HL-60 (cell line): ENCODE results near the gene NR1H4.

Experiments
- DNase-seq, 2 experiments: peaks; one replicate each; pipeline ENCODE4 v3.0.0-alpha.2; 2010 to 2020; ENCODE audit warnings: low read depth in 1 of 2, low spot score in 1 of 2
- H3K27ac ChIP-seq: fragments of 250-450 bp; sonication (Bioruptor Pico); replicated peaks from 2 replicates; pipeline ENCODE4 v1.5.1; 2020; ENCODE audit warnings: mild to moderate bottlenecking, moderate library complexity
- H3K27me3 ChIP-seq: fragments of 250-450 bp; sonication (Bioruptor Pico); 2 replicates; pipeline ENCODE4 v1.5.1; 2021; ENCODE audit warnings: mild to moderate bottlenecking, moderate library complexity; ENCODE audit not compliant: insufficient read depth, poor library complexity, severe bottlenecking
- H3K4me3 ChIP-seq: replicated peaks from 2 replicates; pipeline ENCODE4 v1.5.1; 2011; ENCODE audit warnings: mild to moderate bottlenecking, control low read depth, low read length; ENCODE audit not compliant: insufficient read depth
- CTCF ChIP-seq: IDR thresholded peaks from one replicate; pipeline ENCODE4 v1.5.1; 2011; ENCODE audit warnings: low read length, control low read depth, inconsistent platforms; ENCODE audit not compliant: insufficient read depth
- GABPA ChIP-seq: IDR thresholded peaks from 2 replicates; pipeline ENCODE4 v1.6.1; 2012; ENCODE audit warnings: low read depth
- POLR2AphosphoS5 ChIP-seq: IDR thresholded peaks from 2 replicates; pipeline ENCODE4 v1.6.1; 2012; ENCODE audit warnings: low read depth
- REST ChIP-seq: IDR thresholded peaks from 2 replicates; pipeline ENCODE4 v1.6.1; 2012; ENCODE audit warnings: low read depth; ENCODE audit not compliant: insufficient replicate concordance
- SPI1 ChIP-seq: IDR thresholded peaks from 2 replicates; pipeline ENCODE4 v1.6.1; 2012; ENCODE audit warnings: low read depth, mild to moderate bottlenecking, borderline replicate concordance

NR1H4 gene

GRCh38 chr12:100433701-100434100 is 40.0 kb upstream of the NR1H4 start:
- no peak for DNase-seq
- Histone ChIP-seq H3K27ac (no peak overlapping the region), H3K27me3 (no peaks in the 10 kb centered on the region), H3K4me3 (no peak overlapping the region)
- TF ChIP-seq CTCF, result no peak
- no peak for TF ChIP-seq REST
- no peak for TF ChIP-seq GABPA

- H3K4me3 ChIP-seq, result no peak overlapping the region
- TF ChIP-seq REST, result no peak
- no peak for TF ChIP-seq POLR2AphosphoS5
- no peak for TF ChIP-seq GABPA
- TF ChIP-seq SPI1, result no peak
- no peak for TF ChIP-seq CTCF
- no peak for DNase-seq
- H3K27me3 ChIP-seq, result no peaks in the 10 kb centered on the region
- no peak overlapping the region for H3K27ac ChIP-seq
Observed at GRCh38 chr12:100434177-100434576, 39.5 kb upstream of the NR1H4 start.

GRCh38 chr12:100435957-100436356 is 37.7 kb upstream of the NR1H4 start:
- TF ChIP-seq SPI1 (no peak), CTCF (no peak), GABPA (no peak), REST (no peak), POLR2AphosphoS5 (no peak)

More at GRCh38 chr12:100435957-100436356, 37.7 kb upstream of the NR1H4 start:
- no peak for DNase-seq
- Histone ChIP-seq H3K4me3 (no peak overlapping the region), H3K27me3 (no peaks in the 10 kb centered on the region), H3K27ac (no peak overlapping the region)
